ENCODE measurements around the gene EPHA6. TPM values are rescaled to one million over a fixed set of nuclear protein-coding genes. Genes with fewer than 3 reads are reported as not detected.

The EPHA6 gene
- total RNA-seq, 1 experiment from 2014 or later, result 2.7 TPM

DNA sequence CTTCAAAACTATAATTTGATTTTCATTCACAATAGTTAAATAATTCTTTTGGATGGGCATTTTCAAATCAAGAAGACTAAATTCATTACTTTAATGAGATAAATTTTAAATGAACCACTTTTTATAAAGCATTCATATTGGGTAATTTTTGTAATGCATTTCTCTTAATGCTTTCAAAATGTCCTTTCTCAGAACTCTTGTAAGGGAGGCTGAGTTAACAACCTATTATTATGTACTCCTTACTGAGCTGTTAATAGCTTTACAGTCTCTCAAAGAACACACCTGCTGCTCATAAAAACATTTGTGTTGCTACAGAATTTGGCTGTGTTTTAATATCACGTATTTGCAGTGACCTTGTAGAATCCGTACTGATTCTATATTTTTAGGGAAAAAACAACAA lies 616.2 kb downstream of the EPHA6 start:
- Mint-ChIP-seq H3K27ac (ENCODE audit: unreplicated experiment) (no peak overlapping the region), H3K4me3 (ENCODE audit: unreplicated experiment) (no peak overlapping the region), H3K9me3 (ENCODE audit: unreplicated experiment) (no peaks in the 10 kb centered on the region), H3K27me3 (ENCODE audit: insufficient read depth, unreplicated experiment) (no peaks in the 10 kb centered on the region), H3K4me1 (ENCODE audit: low read depth, unreplicated experiment) (no peaks in the 10 kb centered on the region), H3K36me3 (ENCODE audit: insufficient read depth, unreplicated experiment) (no peaks in the 10 kb centered on the region)
- Histone ChIP-seq H3K36me3 (ENCODE audit: control insufficient read depth, insufficient read depth, low read length) (no peaks in the 10 kb centered on the region), H3K4me3 (ENCODE audit: low read depth, low read length) (no peak overlapping the region), H3K9me3 (no peaks in the 10 kb centered on the region), H3K4me1 (no peaks in the 10 kb centered on the region), H3K27me3 (replicated peaks; ENCODE audit: control insufficient read depth, insufficient read depth, low read length) (no peaks in the 10 kb centered on the region)
- TF ChIP-seq, protein P1, sequence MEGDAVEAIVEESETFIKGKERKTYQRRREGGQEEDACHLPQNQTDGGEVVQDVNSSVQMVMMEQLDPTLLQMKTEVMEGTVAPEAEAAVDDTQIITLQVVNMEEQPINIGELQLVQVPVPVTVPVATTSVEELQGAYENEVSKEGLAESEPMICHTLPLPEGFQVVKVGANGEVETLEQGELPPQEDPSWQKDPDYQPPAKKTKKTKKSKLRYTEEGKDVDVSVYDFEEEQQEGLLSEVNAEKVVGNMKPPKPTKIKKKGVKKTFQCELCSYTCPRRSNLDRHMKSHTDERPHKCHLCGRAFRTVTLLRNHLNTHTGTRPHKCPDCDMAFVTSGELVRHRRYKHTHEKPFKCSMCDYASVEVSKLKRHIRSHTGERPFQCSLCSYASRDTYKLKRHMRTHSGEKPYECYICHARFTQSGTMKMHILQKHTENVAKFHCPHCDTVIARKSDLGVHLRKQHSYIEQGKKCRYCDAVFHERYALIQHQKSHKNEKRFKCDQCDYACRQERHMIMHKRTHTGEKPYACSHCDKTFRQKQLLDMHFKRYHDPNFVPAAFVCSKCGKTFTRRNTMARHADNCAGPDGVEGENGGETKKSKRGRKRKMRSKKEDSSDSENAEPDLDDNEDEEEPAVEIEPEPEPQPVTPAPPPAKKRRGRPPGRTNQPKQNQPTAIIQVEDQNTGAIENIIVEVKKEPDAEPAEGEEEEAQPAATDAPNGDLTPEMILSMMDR (IDR thresholded peaks at IDR 0.05; ENCODE audit: insufficient read depth in 1 of 2, low read depth in 1 of 2, low read length in 1 of 2, severe bottlenecking in 1 of 2, unreplicated experiment in 1 of 2), result no peak
- ChIA-PET POLR2A (no interaction called here), CTCF (no interaction called here)
- intact Hi-C loops (cut with micrococcal nuclease; ENCODE audit: unreplicated experiment), result no loop called here
- DNase-seq, result no peak
- BruUV-seq (replicated peaks), result no TSS peak

DNA sequence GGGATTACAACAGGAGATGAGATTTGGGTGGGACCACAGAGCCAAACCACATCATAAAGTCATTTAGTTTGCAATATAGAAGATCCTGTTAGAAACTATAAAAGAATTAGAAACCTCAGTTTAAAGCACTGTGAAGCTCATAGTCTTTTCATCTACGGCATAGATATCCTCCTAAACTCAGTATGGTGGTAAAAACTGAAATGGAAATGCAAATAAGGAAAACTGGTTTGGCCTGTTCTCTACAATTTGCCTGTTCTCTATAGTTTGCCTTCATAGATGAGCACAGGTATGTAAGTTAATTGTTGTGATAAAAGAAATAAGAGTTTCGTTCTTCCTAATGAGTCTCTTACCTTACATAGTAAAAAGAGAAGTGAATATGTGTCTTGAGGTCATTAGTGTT lies 618.5 kb downstream of the EPHA6 start:
- Mint-ChIP-seq H3K27me3 (ENCODE audit: insufficient read depth, unreplicated experiment) (no peaks in the 10 kb centered on the region), H3K9me3 (ENCODE audit: unreplicated experiment) (no peaks in the 10 kb centered on the region), H3K4me3 (ENCODE audit: unreplicated experiment) (no peak overlapping the region), H3K27ac (ENCODE audit: unreplicated experiment) (no peak overlapping the region), H3K4me1 (ENCODE audit: low read depth, unreplicated experiment) (no peaks in the 10 kb centered on the region), H3K36me3 (ENCODE audit: insufficient read depth, unreplicated experiment) (no peaks in the 10 kb centered on the region)
- BruUV-seq (replicated peaks), result no TSS peak
- Histone ChIP-seq H3K4me3 (ENCODE audit: low read depth, low read length) (no peak overlapping the region), H3K9me3 (no peaks in the 10 kb centered on the region), H3K36me3 (ENCODE audit: control insufficient read depth, insufficient read depth, low read length) (no peaks in the 10 kb centered on the region), H3K27me3 (replicated peaks; ENCODE audit: control insufficient read depth, insufficient read depth, low read length) (no peaks in the 10 kb centered on the region), H3K4me1 (no peaks in the 10 kb centered on the region)
- intact Hi-C loops (cut with micrococcal nuclease; ENCODE audit: unreplicated experiment), result no loop called here
- DNase-seq, result no peak
- ChIA-PET CTCF (no interaction called here), POLR2A (no interaction called here)
- TF ChIP-seq, protein P1 (IDR thresholded peaks at IDR 0.05; ENCODE audit: insufficient read depth in 1 of 2, low read depth in 1 of 2, low read length in 1 of 2, severe bottlenecking in 1 of 2, unreplicated experiment in 1 of 2), result no peak

DNA sequence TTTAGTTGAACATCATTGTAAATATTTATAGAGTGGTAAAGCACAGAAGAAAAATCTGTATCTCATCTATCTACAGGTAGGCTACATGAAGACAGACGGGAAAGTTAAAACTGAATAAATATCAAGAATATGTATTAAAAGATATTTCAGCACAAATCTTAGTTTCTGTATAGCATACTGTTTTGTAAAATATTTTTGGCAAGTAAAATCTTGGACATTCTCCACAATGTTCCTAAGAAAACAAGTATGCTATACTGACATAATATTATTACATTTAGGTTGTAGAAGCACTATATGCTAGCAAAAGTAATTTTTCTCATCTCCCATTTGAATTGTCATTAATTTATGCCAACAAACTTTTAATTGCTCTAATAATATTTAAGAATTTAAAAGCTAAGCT lies 623.7 kb downstream of the EPHA6 start:
- H3K4me3 Mint-ChIP-seq (ENCODE audit: unreplicated experiment), result no peak overlapping the region
- no peak overlapping the region for H3K27ac Mint-ChIP-seq (ENCODE audit: unreplicated experiment)
- H3K4me1 ChIP-seq, result no peaks in the 10 kb centered on the region
- no peaks in the 10 kb centered on the region for H3K9me3 Mint-ChIP-seq (ENCODE audit: unreplicated experiment)
- no peak overlapping the region for H3K4me3 ChIP-seq (ENCODE audit: low read depth, low read length)
- H3K27me3 Mint-ChIP-seq (ENCODE audit: insufficient read depth, unreplicated experiment), result no peaks in the 10 kb centered on the region
- no peaks in the 10 kb centered on the region for H3K36me3 ChIP-seq (ENCODE audit: control insufficient read depth, insufficient read depth, low read length)
- intact Hi-C loops (cut with micrococcal nuclease; ENCODE audit: unreplicated experiment), result no loop called here
- ChIA-PET CTCF (no interaction called here), POLR2A (no interaction called here)
- TF ChIP-seq, protein P1 (IDR thresholded peaks at IDR 0.05; ENCODE audit: insufficient read depth in 1 of 2, low read depth in 1 of 2, low read length in 1 of 2, severe bottlenecking in 1 of 2, unreplicated experiment in 1 of 2), result no peak
- H3K4me1 Mint-ChIP-seq (ENCODE audit: low read depth, unreplicated experiment), result no peaks in the 10 kb centered on the region
- no peaks in the 10 kb centered on the region for H3K27me3 ChIP-seq (replicated peaks; ENCODE audit: control insufficient read depth, insufficient read depth, low read length)
- BruUV-seq (replicated peaks), result no TSS peak
- H3K36me3 Mint-ChIP-seq (ENCODE audit: insufficient read depth, unreplicated experiment), result no peaks in the 10 kb centered on the region
- no peak for DNase-seq
- no peaks in the 10 kb centered on the region for H3K9me3 ChIP-seq

Data from Caco-2 (cell line).